Activated CD4-positive, alpha-beta T cell treated with anti-CD3 and anti-CD28 coated beads for 36 hours (primary cell): ENCODE measurements around the gene DHX35. TPM values are rescaled to one million over a fixed set of nuclear protein-coding genes. Genes with fewer than 3 reads are reported as not detected.

Experiments
- ATAC-seq: fragments of 200-7000 bp; cut with Tn5 transposase; one replicate; pipeline ENCODE4 v1.10.0; 2021; ENCODE audit warnings: mild to moderate bottlenecking, moderate library complexity
- CTCF ChIA-PET: fragments of 350-600 bp; sonication (Branson Sonifier 250); formaldehyde crosslinking; loops from one replicate; lab custom pipeline; 2021; ENCODE audit warnings: antibody characterized with exemption; lab: Charles Lee
- POLR2A ChIA-PET: fragments of 350-600 bp; sonication (Branson Sonifier 250); formaldehyde crosslinking; loops from one replicate; lab custom pipeline; 2021; ENCODE audit warnings: antibody characterized with exemption, inconsistent platforms; lab: Charles Lee
- DNase-seq: peaks from one replicate; pipeline ENCODE4 v3.0.0-alpha.2; 2020
- H3K27ac Mint-ChIP-seq: one replicate; pipeline ENCODE4 v1.8.0; 2021; ENCODE audit warnings: mixed read lengths
- H3K27me3 Mint-ChIP-seq: one replicate; pipeline ENCODE4 v1.8.0; 2021; ENCODE audit warnings: mixed read lengths
- H3K36me3 Mint-ChIP-seq: one replicate; pipeline ENCODE4 v1.8.0; 2021; ENCODE audit warnings: low read depth, mixed read lengths
- H3K4me1 Mint-ChIP-seq: one replicate; pipeline ENCODE4 v1.8.0; 2021; ENCODE audit warnings: mixed read lengths
- H3K4me3 Mint-ChIP-seq: one replicate; pipeline ENCODE4 v1.8.0; 2021; ENCODE audit warnings: mild to moderate bottlenecking, moderate library complexity, mixed read lengths
- H3K9me3 Mint-ChIP-seq: one replicate; pipeline ENCODE4 v1.8.0; 2021; ENCODE audit warnings: low read depth, mixed read lengths
- intact Hi-C, 2 experiments: fragments of 100-400 bp; cut with DNase I in 1 of 2; cut with micrococcal nuclease in 1 of 2; formaldehyde crosslinking; loops; one replicate each; pipeline versions ENCODE4 v1.14.2 to v1.15.1; 2022 to 2024; cut with DNase I, micrococcal nuclease
- total RNA-seq, 2 experiments: library from RNA; stranded (reverse); gene quantifications; one replicate each; pipeline ENCODE4 v1.2.3, GENCODE V29; 2021

Gene DHX35
- total RNA-seq, 2 experiments from 2014 or later = 8.7 to 12.0 TPM

DNA sequence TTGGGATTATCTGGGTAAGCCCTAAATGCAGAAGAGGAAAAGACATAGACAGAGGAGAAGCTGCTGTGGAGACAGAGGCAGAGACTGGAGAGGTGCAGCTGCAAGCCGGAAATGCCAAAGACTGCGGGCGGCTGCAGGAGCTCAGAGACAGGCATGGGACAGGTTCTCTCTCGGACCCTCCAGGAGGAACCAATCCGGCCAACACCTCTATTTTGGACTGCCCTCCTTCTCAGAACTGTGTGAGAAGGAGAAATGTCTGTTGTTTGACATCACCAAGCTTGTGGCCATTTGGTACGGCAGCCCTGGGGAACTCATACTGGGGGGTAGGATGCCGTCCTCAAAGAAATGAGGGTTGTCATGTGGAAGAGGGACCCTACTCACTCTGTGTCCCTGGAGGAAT is 95.0 kb downstream of the DHX35 start:
- H3K27me3 Mint-ChIP-seq = peaks cover 10% of the 10 kb centered on the region
- CTCF ChIA-PET = interaction anchor here (0.9 to 1.3 kb wide), 2 partner anchors 8 to 424 kb away, joined by 3 to 5 read pairs; no protein-coding TSS in a partner anchor
- ATAC-seq = no peak
- no peaks in the 10 kb centered on the region for H3K36me3 Mint-ChIP-seq
- POLR2A ChIA-PET = no interaction called here
- no peaks in the 10 kb centered on the region for H3K9me3 Mint-ChIP-seq
- no peaks in the 10 kb centered on the region for H3K4me1 Mint-ChIP-seq
- no peak overlapping the region for H3K4me3 Mint-ChIP-seq
- intact Hi-C loops = no loop called here
- DNase-seq = no peak
- no peak overlapping the region for H3K27ac Mint-ChIP-seq

GRCh38 chr20:39057911-39058310 is 95.8 kb downstream of the DHX35 start:
- H3K4me1 Mint-ChIP-seq = no peaks in the 10 kb centered on the region

DNA sequence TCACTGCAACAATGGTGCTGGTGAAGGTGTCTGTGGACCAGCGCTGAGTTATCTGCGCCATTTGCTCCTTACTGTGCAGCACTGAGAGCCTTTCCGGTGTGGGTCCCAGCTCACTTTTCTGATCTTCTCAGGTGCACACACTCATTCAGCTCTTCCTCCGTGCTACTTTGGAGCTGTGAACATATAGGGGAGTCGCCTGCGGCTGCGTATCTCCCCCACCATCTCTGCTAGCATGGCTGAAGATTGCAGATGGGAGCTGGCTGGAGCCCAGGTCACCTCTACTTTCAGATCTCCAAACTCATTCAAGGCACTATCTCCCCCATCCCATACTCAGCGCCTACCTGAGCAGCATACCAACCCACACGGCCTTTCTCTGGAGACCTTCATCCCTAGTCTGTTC is 96.9 kb downstream of the DHX35 start:
- Mint-ChIP-seq H3K4me1 (no peaks in the 10 kb centered on the region), H3K27ac (no peak overlapping the region), H3K27me3 (peaks cover 6% of the 10 kb centered on the region), H3K9me3 (no peaks in the 10 kb centered on the region), H3K4me3 (no peak overlapping the region), H3K36me3 (no peaks in the 10 kb centered on the region)
- POLR2A ChIA-PET = no interaction called here
- CTCF ChIA-PET = no interaction called here
- DNase-seq (no peak), ATAC-seq (no peak)
- intact Hi-C loops = no loop called here

More at GRCh38 chr20:39057911-39058310, 95.8 kb downstream of the DHX35 start:
- intact Hi-C loops = no loop called here
- no peaks in the 10 kb centered on the region for H3K9me3 Mint-ChIP-seq
- no peak overlapping the region for H3K27ac Mint-ChIP-seq
- H3K36me3 Mint-ChIP-seq = no peaks in the 10 kb centered on the region
- peaks cover 8% of the 10 kb centered on the region for H3K27me3 Mint-ChIP-seq
- DNase-seq (no peak), ATAC-seq (no peak)
- CTCF ChIA-PET = interaction anchor here (0.9 to 1.3 kb wide), 2 partner anchors 9 to 424 kb away, joined by 3 to 5 read pairs; no protein-coding TSS in a partner anchor
- H3K4me3 Mint-ChIP-seq = no peak overlapping the region
- POLR2A ChIA-PET = no interaction called here

GRCh38 chr20:39066471-39067242 is 104.5 kb downstream of the DHX35 start:
- Mint-ChIP-seq H3K36me3 (no peaks in the 10 kb centered on the region), H3K9me3 (peaks cover 3% of the 10 kb centered on the region), H3K27me3 (peaks cover 9% of the 10 kb centered on the region), H3K27ac (no peak overlapping the region), H3K4me3 (no peak overlapping the region), H3K4me1 (no peaks in the 10 kb centered on the region)
- CTCF ChIA-PET = interaction anchor here (0.7 to 2.8 kb wide), 5 partner anchors 9 to 135 kb away, joined by 3 to 10 read pairs (median 3); no protein-coding TSS in a partner anchor
- ATAC-seq (no peak), DNase-seq (no peak)
- intact Hi-C loops = no loop called here
- POLR2A ChIA-PET = no interaction called here

GRCh38 chr20:39067526-39068216 is 105.5 kb downstream of the DHX35 start:
- intact Hi-C loops = no loop called here
- DNase-seq = no peak
- CTCF ChIA-PET = interaction anchor here (0.6 to 4.7 kb wide), 4 partner anchors 12 to 18 kb away, joined by 3 to 20 read pairs (median 6); no protein-coding TSS in a partner anchor
- Mint-ChIP-seq H3K9me3 (peaks cover 3% of the 10 kb centered on the region), H3K4me3 (no peak overlapping the region), H3K27me3 (peaks cover 9% of the 10 kb centered on the region), H3K27ac (no peak overlapping the region), H3K4me1 (no peaks in the 10 kb centered on the region), H3K36me3 (no peaks in the 10 kb centered on the region)
- no peak for ATAC-seq
- POLR2A ChIA-PET = no interaction called here

GRCh38 chr20:39069976-39070375 is 107.8 kb downstream of the DHX35 start:
- Mint-ChIP-seq H3K4me1 (no peaks in the 10 kb centered on the region), H3K36me3 (no peaks in the 10 kb centered on the region), H3K27me3 (peaks cover 16% of the 10 kb centered on the region), H3K27ac (no peak overlapping the region), H3K4me3 (no peak overlapping the region), H3K9me3 (peaks cover 3% of the 10 kb centered on the region)
- no peak for DNase-seq
- POLR2A ChIA-PET = no interaction called here
- intact Hi-C loops = no loop called here
- no peak for ATAC-seq
- CTCF ChIA-PET = interaction anchor here (1.4 to 4.7 kb wide), 3 partner anchors 10 to 21 kb away, joined by 4 to 20 read pairs (median 5); no protein-coding TSS in a partner anchor

GRCh38 chr20:39070484-39071231 is 108.5 kb downstream of the DHX35 start:
- peak; percentile 44 for ATAC-seq

DNA sequence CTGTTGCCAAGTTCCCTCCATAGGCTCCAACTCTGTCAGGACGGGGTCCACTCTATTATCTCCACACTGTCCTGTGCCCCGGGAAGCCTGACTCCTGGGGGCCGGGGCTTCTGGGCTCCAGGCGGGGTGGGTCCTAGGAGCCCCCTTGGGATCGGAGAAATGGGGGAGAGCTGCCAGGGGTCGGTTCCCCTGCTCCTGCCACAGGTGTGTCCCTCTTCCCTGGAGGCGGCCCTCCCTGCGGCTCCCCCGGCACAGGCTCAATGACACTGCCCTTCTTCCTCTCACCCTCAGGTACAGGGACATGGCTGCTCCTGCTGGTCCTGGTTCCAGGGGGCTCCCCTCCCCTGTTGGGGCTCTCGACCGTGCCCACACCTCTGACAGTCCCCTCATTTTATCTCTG is 110.0 kb downstream of the DHX35 start:
- CTCF ChIA-PET = interaction anchor here (1.3 kb wide), 1 partner anchor 23 kb away, joined by 4 read pairs; no protein-coding TSS in a partner anchor
- Mint-ChIP-seq H3K4me1 (no peaks in the 10 kb centered on the region), H3K36me3 (no peaks in the 10 kb centered on the region), H3K4me3 (no peak overlapping the region), H3K27ac (no peak overlapping the region), H3K27me3 (peaks cover 19% of the 10 kb centered on the region), H3K9me3 (peaks cover 3% of the 10 kb centered on the region)
- intact Hi-C loops = no loop called here
- POLR2A ChIA-PET = no interaction called here
- DNase-seq = no peak
- no peak for ATAC-seq

More at GRCh38 chr20:39070484-39071231, 108.5 kb downstream of the DHX35 start:
- H3K27me3 Mint-ChIP-seq = peaks cover 16% of the 10 kb centered on the region
- intact Hi-C loops = no loop called here
- no peaks in the 10 kb centered on the region for H3K4me1 Mint-ChIP-seq
- H3K36me3 Mint-ChIP-seq = no peaks in the 10 kb centered on the region
- H3K4me3 Mint-ChIP-seq = no peak overlapping the region
- no peak for DNase-seq
- ChIA-PET CTCF (interaction anchor here (1.3 to 4.7 kb wide), 3 partner anchors 9 to 21 kb away, joined by 4 to 20 read pairs (median 5); no protein-coding TSS in a partner anchor), POLR2A (no interaction called here)
- H3K27ac Mint-ChIP-seq = no peak overlapping the region
- H3K9me3 Mint-ChIP-seq = peaks cover 3% of the 10 kb centered on the region

DNA sequence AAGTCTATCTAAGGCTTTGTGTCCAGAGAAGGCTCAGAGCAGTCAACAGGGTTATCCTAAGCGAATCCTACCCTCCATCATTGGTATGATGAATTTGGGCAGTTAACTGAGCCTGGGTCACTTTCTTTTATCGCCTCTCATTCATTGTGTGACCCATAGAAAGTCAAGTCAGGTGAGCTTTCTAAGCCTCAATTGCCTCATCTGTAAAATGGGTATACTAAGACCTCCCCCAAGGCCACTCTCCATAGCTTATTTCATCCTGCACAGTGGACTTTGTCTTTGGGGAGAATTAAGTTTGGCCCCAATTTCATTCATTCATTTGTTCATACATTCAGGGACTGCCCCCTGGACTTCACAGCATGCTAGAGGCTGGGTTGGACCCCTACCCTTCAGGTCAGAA is 110.5 kb downstream of the DHX35 start:
- intact Hi-C loops = no loop called here
- CTCF ChIA-PET = no interaction called here
- POLR2A ChIA-PET = no interaction called here
- no peak overlapping the region for H3K27ac Mint-ChIP-seq
- H3K27me3 Mint-ChIP-seq = peaks cover 19% of the 10 kb centered on the region
- H3K4me3 Mint-ChIP-seq = no peak overlapping the region
- no peak for DNase-seq
- no peak for ATAC-seq
- H3K36me3 Mint-ChIP-seq = no peaks in the 10 kb centered on the region
- peaks cover 3% of the 10 kb centered on the region for H3K9me3 Mint-ChIP-seq
- no peaks in the 10 kb centered on the region for H3K4me1 Mint-ChIP-seq

GRCh38 chr20:39075731-39076130 is 113.6 kb downstream of the DHX35 start:
- peaks cover 14% of the 10 kb centered on the region for H3K27me3 Mint-ChIP-seq
- ChIA-PET POLR2A (no interaction called here), CTCF (interaction anchor here (0.9 to 1.5 kb wide), 2 partner anchors 10 to 27 kb away, joined by 3 to 7 read pairs; no protein-coding TSS in a partner anchor)
- no peaks in the 10 kb centered on the region for H3K4me1 Mint-ChIP-seq
- DNase-seq (no peak), ATAC-seq (no peak)
- no peaks in the 10 kb centered on the region for H3K9me3 Mint-ChIP-seq
- intact Hi-C loops = no loop called here
- H3K36me3 Mint-ChIP-seq = no peaks in the 10 kb centered on the region
- no peak overlapping the region for H3K4me3 Mint-ChIP-seq
- H3K27ac Mint-ChIP-seq = no peak overlapping the region

DNA sequence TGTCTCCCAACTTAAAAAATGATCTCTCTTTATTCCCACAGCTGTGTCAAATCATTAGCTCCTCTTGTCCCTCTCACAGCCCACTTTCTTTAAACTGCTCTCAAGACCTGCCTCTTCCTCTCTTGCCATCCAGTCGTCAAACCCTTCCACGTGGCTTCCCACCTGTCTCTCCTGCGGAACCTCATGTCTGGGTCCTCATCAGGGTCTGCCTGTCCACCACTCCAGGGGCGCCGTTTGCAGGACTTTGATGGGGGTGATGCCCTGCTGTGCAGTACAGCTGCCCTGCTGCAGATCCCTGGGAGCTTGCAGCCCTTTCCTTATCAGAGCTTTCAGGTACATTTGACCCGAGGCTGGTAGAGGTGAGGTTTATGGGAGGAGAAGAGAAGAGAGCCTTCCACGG is 114.8 kb downstream of the DHX35 start:
- H3K4me3 Mint-ChIP-seq = no peak overlapping the region
- ChIA-PET CTCF (interaction anchor here (0.8 to 1.6 kb wide), 2 partner anchors 27 kb away, joined by 6 to 8 read pairs; no protein-coding TSS in a partner anchor), POLR2A (no interaction called here)
- ATAC-seq = no peak
- peaks cover 14% of the 10 kb centered on the region for H3K27me3 Mint-ChIP-seq
- H3K9me3 Mint-ChIP-seq = no peaks in the 10 kb centered on the region
- H3K27ac Mint-ChIP-seq = no peak overlapping the region
- intact Hi-C loops = no loop called here
- no peak for DNase-seq
- H3K36me3 Mint-ChIP-seq = no peaks in the 10 kb centered on the region
- no peaks in the 10 kb centered on the region for H3K4me1 Mint-ChIP-seq
